H1 (cell line): ENCODE data around the gene BUB1B.

Experiments
- ATF3 ChIP-seq: IDR thresholded peaks from 2 replicates; pipeline ENCODE4 v1.6.1; 2011; ENCODE audit warnings: low read depth, mild to moderate bottlenecking, low read length; ENCODE audit not compliant: insufficient read depth
- CBX5 ChIP-seq: fragments of 300-800, 300-1000 bp; sonication (generic); IDR thresholded peaks from 2 replicates; pipeline ENCODE4 v1.7.1; 2016; ENCODE audit warnings: antibody characterized with exemption, low read length, low read depth
- CTCF ChIP-seq, 3 experiments: IDR thresholded peaks; 1 replicate in 2 of 3; 2 replicates in 1 of 3; pipeline versions ENCODE4 v1.5.1 to v1.6.1; 2011; ENCODE audit warnings: low read length in 3 of 3, mild to moderate bottlenecking in 3 of 3, inconsistent platforms in 2 of 3, low read depth in 1 of 3, moderate library complexity in 1 of 3; ENCODE audit not compliant: insufficient read depth in 1 of 3; ENCODE audit errors: control extremely low read depth in 1 of 3
- EZH2 ChIP-seq: fragments of 200-600 bp; sonication (generic); IDR thresholded peaks from 2 replicates; pipeline ENCODE4 v1.7.1; 2012; ENCODE audit warnings: low read depth, mild to moderate bottlenecking, moderate library complexity, low read length, inconsistent platforms; ENCODE audit not compliant: severe bottlenecking
- POLR2A ChIP-seq, 2 experiments: IDR thresholded peaks; 1 replicate in 1 of 2; 2 replicates in 1 of 2; pipeline ENCODE4 v1.6.1; 2011; ENCODE audit warnings: low read depth in 2 of 2, low read length in 2 of 2, mild to moderate bottlenecking in 2 of 2; ENCODE audit errors: control extremely low read depth in 1 of 2
- POLR2AphosphoS5 ChIP-seq: IDR thresholded peaks from 2 replicates; pipeline ENCODE4 v1.6.1; 2011; ENCODE audit warnings: low read depth, low read length
- POU5F1 ChIP-seq: IDR thresholded peaks from 2 replicates; pipeline ENCODE4 v1.6.1; 2011; ENCODE audit warnings: low read depth, mild to moderate bottlenecking, low read length, moderate library complexity
- RAD21 ChIP-seq, 2 experiments: IDR thresholded peaks in 1 of 2; conservative IDR thresholded peaks in 1 of 2; 2 replicates each; pipeline ENCODE4 v1.6.1; 2011; ENCODE audit warnings: low read depth in 2 of 2, low read length in 2 of 2, improper control_type of control experiment in 1 of 2, inconsistent platforms in 1 of 2, mild to moderate bottlenecking in 1 of 2, moderate library complexity in 1 of 2
- RNF2 ChIP-seq: fragments of 200-900, 300-1000 bp; sonication (generic); IDR thresholded peaks from 2 replicates; pipeline ENCODE4 v1.7.1; 2016; ENCODE audit warnings: borderline replicate concordance, low read depth, mild to moderate bottlenecking, antibody characterized with exemption, low read length; ENCODE audit not compliant: poor library complexity, severe bottlenecking; ENCODE audit errors: missing control alignments
- SIX5 ChIP-seq: IDR thresholded peaks from 2 replicates; pipeline ENCODE4 v1.6.1; 2011; ENCODE audit warnings: mild to moderate bottlenecking, low read depth, low read length
- SP1 ChIP-seq: IDR thresholded peaks from 2 replicates; pipeline ENCODE4 v1.6.1; 2011; ENCODE audit warnings: low read depth, low read length
- TAF1 ChIP-seq: IDR thresholded peaks from 2 replicates; pipeline ENCODE4 v1.6.1; 2011; ENCODE audit warnings: mild to moderate bottlenecking, low read depth, low read length
- TF ChIP-seq, protein P1 (sequence below): IDR thresholded peaks from 2 replicates; pipeline ENCODE4 v1.6.1; 2012; ENCODE audit warnings: low read length, inconsistent platforms

DNA sequence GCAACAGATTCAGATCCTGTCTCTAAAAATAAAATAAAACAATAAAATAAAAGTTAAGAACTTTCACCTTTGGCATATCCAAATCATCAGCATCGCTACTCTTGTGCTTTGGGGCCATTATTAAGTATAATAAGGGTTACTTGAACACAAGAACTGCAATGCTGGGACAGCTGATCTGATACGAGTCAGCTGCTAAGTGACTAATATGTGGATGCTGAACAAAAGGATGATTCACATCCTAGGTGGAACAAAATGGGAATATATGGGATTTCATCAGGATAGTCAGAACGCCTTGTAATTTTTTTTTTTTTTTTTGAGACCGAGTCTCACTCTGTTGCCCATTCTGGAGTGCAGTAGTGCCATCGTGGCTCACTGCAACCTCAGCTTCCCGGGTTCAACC is 29.7 kb downstream of the BUB1B start:
- no peak for TF ChIP-seq CTCF (IDR thresholded peaks at IDR 0.05; ENCODE audit: control extremely low read depth in 1 of 3, insufficient read depth in 1 of 3, low read depth in 1 of 3, low read length in 3 of 3)
- no peak for TF ChIP-seq POLR2AphosphoS5
- TF ChIP-seq POLR2A (IDR thresholded peaks at IDR 0.05; ENCODE audit: control extremely low read depth in 1 of 2, low read depth in 2 of 2, low read length in 2 of 2) = no peak
- no peak for TF ChIP-seq TAF1
- TF ChIP-seq, protein P1, sequence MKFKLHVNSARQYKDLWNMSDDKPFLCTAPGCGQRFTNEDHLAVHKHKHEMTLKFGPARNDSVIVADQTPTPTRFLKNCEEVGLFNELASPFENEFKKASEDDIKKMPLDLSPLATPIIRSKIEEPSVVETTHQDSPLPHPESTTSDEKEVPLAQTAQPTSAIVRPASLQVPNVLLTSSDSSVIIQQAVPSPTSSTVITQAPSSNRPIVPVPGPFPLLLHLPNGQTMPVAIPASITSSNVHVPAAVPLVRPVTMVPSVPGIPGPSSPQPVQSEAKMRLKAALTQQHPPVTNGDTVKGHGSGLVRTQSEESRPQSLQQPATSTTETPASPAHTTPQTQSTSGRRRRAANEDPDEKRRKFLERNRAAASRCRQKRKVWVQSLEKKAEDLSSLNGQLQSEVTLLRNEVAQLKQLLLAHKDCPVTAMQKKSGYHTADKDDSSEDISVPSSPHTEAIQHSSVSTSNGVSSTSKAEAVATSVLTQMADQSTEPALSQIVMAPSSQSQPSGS = no peak
- no peak for TF ChIP-seq SIX5
- TF ChIP-seq EZH2 = no peak
- no peak for TF ChIP-seq RNF2
- TF ChIP-seq ATF3 = no peak
- TF ChIP-seq RAD21 (IDR thresholded peaks at IDR 0.05 in 1 of 2, conservative IDR thresholded peaks at IDR 0.05 in 1 of 2; ENCODE audit: low read depth in 2 of 2, low read length in 2 of 2) = no peak
- no peak for TF ChIP-seq POU5F1
- no peak for TF ChIP-seq SP1
- no peak for TF ChIP-seq CBX5
